T-helper 17 cell (primary cell): ENCODE results near the gene ARSB. TPM values are rescaled to one million over a fixed set of nuclear protein-coding genes. Genes with fewer than 3 reads are reported as not detected.
"Not testable (repeated sequence)": the region's sequence is repeated elsewhere in the genome, so short reads cannot be mapped to it uniquely, and the experiment has no call there.

Source experiments
- ATAC-seq: fragments of 150-1000 bp; cut with Tn5 transposase; 2 replicates; pipeline ENCODE4 v1.10.0; 2021; ENCODE audit warnings: mild to moderate bottlenecking, moderate library complexity
- DNase-seq, 3 donors: peaks; one replicate each; pipeline versions ENCODE4 v3.0.0 to v3.0.0-alpha.2; 2020 to 2021
- H3K9me3 ChIP-seq: one replicate; pipeline ENCODE4 v1.7.0; 2013; ENCODE audit warnings: low read length, mild to moderate bottlenecking; ENCODE audit not compliant: control insufficient read depth, poor library complexity, severe bottlenecking
- H3K27ac Mint-ChIP-seq: one replicate; pipeline ENCODE4 v1.8.0; 2022; ENCODE audit warnings: mild to moderate bottlenecking, moderate library complexity, mixed read lengths
- H3K27me3 Mint-ChIP-seq: one replicate; pipeline ENCODE4 v1.8.0; 2022; ENCODE audit warnings: mixed read lengths
- H3K36me3 Mint-ChIP-seq: one replicate; pipeline ENCODE4 v1.8.0; 2022; ENCODE audit warnings: low read depth, mixed read lengths
- H3K4me1 Mint-ChIP-seq: one replicate; pipeline ENCODE4 v1.8.0; 2022; ENCODE audit warnings: mild to moderate bottlenecking, mixed read lengths
- H3K4me3 Mint-ChIP-seq: one replicate; pipeline ENCODE4 v1.8.0; 2022; ENCODE audit warnings: mild to moderate bottlenecking, moderate library complexity, mixed read lengths
- total RNA-seq, 4 donors: library from RNA in 2 of 4; stranded (reverse) in 2 of 4; gene quantifications; one replicate each; pipeline ENCODE4 v1.2.3 and lab custom pipeline; 2022 to 2026

The ARSB gene
- total RNA-seq, 2 donors from 2014 or later = 8.3 to 8.6 TPM

DNA sequence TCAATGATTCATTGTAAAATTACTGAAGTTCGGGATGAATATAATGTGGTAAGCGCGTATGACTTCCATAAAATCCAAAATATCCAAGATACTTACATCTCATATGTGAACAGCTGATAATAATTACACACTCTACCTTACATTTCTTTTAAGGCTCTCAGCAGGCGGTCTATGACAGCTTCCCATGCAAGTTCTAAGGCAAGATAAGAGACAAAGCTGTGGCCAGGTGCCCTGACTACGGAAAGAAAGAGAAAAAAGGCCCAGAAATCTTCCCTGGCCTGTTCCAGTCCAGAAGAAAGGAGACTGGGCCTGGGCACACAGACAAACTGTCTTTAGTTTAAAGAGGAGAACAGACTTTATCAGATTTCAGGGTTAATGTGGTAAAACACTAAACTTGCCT is 69.1 kb downstream of the ARSB start:
- H3K9me3 ChIP-seq = no peaks in the 10 kb centered on the region
- DNase-seq (no peak), ATAC-seq (no peak)
- H3K27me3 Mint-ChIP-seq = no peaks in the 10 kb centered on the region
- peaks cover 2% of the 10 kb centered on the region for H3K4me1 Mint-ChIP-seq
- no peak overlapping the region for H3K27ac Mint-ChIP-seq
- H3K36me3 Mint-ChIP-seq = peaks cover 1% of the 10 kb centered on the region
- H3K4me3 Mint-ChIP-seq = no peak overlapping the region

DNA sequence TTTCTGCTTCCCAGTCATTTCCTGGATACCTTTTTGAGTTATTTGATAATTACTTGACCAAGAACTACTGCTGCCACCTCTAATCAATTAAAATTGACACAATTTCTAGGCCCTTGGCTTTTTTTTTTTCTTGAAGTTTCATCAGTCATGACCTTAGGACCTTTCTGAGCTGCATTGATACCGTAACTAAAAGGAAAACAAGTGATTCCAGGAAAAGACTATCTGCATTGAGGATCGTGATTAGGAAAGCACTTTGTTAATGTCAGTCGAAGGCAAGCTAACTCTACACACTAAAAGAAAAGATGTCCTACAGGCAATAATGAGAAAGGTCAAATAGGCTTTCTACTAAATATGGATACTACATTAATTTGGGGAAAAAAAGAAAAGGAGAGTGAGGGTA is 69.9 kb downstream of the ARSB start:
- DNase-seq (no peak), ATAC-seq (no peak)
- Mint-ChIP-seq H3K4me3 (no peak overlapping the region), H3K27ac (no peak overlapping the region), H3K4me1 (peaks cover 2% of the 10 kb centered on the region), H3K27me3 (no peaks in the 10 kb centered on the region), H3K36me3 (peaks cover 2% of the 10 kb centered on the region)
- H3K9me3 ChIP-seq = no peaks in the 10 kb centered on the region

DNA sequence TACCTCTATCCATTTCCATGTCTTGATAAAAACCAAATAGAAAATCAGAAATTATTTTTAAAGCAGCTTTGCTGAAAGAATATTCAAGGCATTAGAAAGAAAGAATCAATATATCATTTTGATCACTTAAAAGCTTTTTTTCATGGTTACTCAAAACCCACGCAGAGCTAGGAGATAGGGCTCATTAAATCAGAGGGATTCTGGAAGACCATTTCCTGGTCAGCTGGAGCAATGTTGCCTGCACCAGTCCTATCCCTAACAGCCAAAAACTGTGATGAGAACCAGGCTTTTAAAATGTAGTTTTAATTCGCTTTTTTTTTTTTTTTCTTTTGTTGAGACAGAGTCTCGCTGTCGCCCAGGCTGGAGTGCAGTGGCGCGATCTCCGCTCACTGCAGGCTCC is 72.3 kb downstream of the ARSB start:
- peaks cover 2% of the 10 kb centered on the region for H3K36me3 Mint-ChIP-seq
- H3K27me3 Mint-ChIP-seq = no peaks in the 10 kb centered on the region
- peaks cover 2% of the 10 kb centered on the region for H3K4me1 Mint-ChIP-seq
- no peak overlapping the region for H3K4me3 Mint-ChIP-seq
- no peaks in the 10 kb centered on the region for H3K9me3 ChIP-seq
- H3K27ac Mint-ChIP-seq = no peak overlapping the region
- no peak for ATAC-seq
- DNase-seq = no peak

DNA sequence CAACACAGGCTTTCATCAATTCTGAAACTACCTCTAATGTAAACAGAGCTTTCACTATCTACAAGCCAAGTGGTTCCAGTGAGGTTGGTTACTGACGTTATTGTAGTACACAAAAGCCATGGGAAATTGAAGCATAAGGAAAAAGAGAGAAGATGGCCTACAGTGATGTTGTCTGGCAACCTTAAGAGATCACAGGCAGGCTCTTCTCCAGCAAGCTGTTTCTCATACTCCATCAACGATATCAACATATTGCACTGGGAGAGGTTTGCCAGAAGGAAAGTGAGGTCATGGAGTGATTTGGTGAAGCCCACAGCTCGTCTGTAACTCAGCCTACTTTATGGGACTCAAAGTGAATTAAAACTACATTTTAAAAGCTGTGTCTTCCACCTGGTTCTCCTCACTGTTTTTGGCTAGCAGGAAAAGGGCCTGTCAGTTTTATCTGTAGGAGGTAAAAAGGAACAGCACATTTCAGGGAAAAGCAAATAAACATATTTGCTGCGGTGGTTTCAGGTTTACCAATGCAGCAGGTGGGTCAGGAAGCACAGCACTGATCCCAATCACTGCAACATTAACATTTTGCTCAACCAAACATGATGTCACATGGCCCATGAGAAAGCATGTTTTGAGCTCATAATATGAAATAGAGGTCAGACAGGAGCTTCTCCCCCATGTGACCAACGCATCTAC is 72.9 kb downstream of the ARSB start:
- H3K27me3 Mint-ChIP-seq = no peaks in the 10 kb centered on the region
- no peak for DNase-seq

DNA sequence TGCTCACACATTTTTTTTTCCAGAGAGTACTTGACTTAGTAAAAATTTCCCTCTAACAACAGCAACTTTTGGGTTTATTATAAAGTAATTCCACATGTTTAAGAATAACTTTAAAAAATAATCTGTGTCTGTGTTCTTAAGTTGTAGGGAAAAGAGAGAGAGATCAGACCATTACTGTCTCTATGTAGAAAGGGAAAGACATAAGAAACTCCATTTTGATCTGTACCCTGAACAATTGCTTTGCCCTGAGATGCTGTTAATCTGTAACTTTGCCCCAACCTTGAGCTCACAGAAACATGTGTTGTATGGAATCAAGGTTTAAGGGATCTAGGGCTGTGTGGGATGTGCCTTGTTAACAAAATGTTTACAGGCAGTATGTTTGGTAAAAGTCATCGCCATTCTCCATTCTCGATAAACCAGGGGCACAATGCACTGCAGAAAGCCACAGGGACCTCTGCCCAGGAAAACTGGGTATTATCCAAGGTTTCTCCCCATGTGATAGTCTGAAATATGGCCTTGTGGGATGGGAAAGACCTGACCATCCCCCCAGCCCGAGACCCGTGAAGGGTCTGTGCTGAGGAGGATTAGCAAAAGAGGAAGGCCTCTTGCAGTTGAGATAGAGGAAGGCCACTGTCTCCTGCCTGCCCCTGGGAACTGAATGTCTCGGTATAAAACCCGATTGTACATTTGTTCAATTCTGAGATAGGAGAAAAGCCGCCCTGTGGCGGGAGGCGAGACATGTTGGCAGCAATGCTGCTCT is 75.7 kb downstream of the ARSB start:
- ATAC-seq, H3K4me1 Mint-ChIP-seq, H3K36me3 Mint-ChIP-seq, H3K27ac Mint-ChIP-seq, H3K27me3 Mint-ChIP-seq, DNase-seq, H3K4me3 Mint-ChIP-seq, H3K9me3 ChIP-seq: not testable (repeated sequence)

More for the DNA sequence above, 72.9 kb downstream of the ARSB start:
- no peak for ATAC-seq
- no peak overlapping the region for H3K27ac Mint-ChIP-seq
- H3K4me1 Mint-ChIP-seq = peaks cover 4% of the 10 kb centered on the region
- peaks cover 2% of the 10 kb centered on the region for H3K36me3 Mint-ChIP-seq
- H3K9me3 ChIP-seq = no peaks in the 10 kb centered on the region
- no peak overlapping the region for H3K4me3 Mint-ChIP-seq

DNA sequence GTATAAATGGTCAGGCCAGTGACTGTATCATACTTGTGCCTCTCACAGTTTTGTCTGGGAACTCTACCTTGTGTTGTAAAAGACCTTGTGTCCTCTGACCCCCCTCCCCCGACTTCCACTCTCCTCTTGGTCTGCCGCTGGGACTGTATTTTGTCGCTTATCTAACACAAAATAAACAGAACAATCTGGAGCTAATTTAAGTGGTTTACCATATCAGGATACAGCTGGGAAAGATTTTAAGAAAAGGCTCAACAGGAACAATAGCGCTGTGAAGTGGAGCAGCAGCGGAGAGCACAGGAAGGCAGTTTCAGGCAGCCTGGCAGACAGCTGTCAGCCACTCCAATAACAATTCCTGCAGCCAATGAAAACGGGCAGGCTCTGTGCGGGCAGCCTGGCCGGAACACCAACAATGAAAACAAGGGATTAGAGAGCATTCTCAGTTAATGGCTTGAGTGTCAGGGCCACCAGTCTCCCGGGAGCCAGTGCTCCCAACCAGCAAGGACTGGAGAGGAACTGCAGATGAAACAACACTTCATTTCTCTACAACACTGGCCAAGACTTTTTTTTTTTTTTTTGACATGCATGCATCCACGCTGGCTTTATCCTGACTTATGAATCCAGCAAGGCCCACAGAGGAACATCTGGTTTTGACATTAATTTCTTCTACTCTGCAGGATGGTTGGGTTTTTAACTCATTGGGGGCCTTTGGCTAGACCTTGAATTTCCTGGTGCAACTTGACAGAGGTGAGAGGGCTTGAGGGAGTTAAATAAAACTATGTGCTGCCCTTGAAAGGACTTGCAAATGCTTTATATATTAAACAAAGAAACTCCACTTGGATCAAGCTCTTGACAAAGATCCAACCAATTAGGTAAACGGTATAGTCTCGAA is 76.7 kb downstream of the ARSB start:
- H3K4me1 Mint-ChIP-seq = peaks cover 4% of the 10 kb centered on the region
- ATAC-seq = no peak
- H3K4me3 Mint-ChIP-seq = no peak overlapping the region
- H3K36me3 Mint-ChIP-seq = peaks cover 4% of the 10 kb centered on the region
- no peaks in the 10 kb centered on the region for H3K27me3 Mint-ChIP-seq
- H3K9me3 ChIP-seq = no peaks in the 10 kb centered on the region
- H3K27ac Mint-ChIP-seq = no peak overlapping the region
- no peak for DNase-seq

DNA sequence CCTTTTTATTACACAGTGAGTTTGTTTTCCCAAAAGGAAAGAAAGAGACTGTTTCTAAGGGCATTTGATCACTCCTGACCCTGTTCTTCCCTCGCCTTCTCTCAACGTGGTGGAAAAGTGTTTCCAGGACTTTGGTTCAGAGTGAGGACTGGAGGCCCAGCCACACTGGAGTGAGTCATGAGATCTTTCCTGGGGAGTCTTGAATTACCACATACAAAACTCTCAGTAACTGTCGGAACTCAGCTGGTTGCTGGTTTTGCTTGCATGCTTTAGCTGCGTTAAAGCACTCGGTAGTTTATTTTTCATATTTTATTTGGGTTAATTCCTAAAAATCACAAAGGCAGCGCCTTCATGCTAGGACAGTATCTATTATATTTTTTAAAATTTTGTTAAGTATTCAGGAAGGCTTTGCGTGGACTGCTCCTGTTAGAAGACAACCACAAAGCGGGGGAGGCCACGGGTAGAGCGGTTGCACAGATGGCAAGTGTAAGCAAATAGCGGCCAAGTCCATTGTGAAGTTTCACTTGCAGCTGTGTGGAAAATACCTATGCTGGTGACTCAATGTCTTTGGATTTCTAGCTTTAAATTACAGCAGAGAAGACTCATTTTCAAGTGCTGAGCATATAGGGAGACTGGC is 77.7 kb downstream of the ARSB start:
- no peak for ATAC-seq
- H3K4me3 Mint-ChIP-seq = no peak overlapping the region
- H3K36me3 Mint-ChIP-seq = peaks cover 4% of the 10 kb centered on the region
- H3K27me3 Mint-ChIP-seq = no peaks in the 10 kb centered on the region
- no peak for DNase-seq
- no peaks in the 10 kb centered on the region for H3K9me3 ChIP-seq
- H3K4me1 Mint-ChIP-seq = peaks cover 4% of the 10 kb centered on the region
- H3K27ac Mint-ChIP-seq = no peak overlapping the region

DNA sequence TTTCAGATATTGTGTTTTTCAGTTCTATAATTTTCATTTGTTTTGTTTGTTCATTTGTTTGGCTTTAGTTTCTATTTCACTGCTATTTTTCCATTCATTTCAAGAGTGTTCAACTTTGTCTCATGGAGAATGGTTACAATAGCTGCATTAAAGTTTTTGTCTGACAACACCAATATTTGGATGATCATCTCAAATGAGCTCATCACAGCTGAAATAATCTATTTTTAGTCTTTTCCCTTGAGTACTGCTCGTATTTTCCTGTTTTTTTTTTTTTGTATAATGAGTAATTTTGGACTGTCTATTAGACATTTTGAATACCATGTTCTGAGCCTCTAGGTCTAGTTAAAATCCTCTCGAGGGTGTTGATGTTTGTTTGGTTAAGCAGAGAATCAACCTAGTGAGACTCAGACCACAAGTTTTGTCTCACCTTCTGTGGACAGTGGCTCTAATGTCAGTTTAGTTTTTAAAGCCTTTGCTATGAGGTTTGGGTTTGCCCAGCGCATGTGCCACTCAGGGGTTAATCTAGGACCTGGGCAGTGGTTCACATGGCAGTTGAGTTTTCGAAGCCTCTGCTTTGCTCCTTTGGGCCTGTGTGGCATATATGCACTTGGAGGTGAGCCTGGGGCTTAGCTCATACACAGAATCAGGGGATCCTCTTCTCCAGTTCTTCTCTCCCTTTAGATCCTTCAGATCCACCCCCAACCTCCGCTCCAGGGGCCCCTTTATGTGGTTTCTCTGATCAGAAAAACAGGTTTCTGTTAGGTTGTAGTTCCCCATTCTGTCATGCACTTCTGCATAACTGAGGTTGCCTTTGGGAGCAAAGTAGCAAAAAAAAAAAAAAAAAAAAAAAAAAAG is 79.8 kb downstream of the ARSB start:
- H3K27ac Mint-ChIP-seq = no peak overlapping the region
- no peaks in the 10 kb centered on the region for H3K27me3 Mint-ChIP-seq

DNA sequence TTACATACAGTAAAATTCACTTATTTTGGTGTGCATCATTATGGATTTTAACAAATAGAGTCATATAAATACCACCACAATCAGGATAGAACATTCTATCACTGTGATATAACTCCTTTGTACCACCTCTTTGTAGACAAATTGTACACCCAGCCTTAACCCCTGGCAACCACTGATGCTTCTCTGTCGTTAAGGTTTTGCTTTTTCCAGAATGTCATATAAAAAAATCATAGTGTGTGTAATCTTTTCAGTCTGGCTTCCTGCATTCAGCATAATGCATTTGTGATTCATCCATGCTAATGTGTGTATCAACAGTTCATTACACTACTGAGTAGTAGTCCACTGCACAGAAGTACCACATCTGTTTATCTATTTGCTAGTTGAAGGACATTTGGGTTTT is 81.2 kb downstream of the ARSB start:
- no peak overlapping the region for H3K4me3 Mint-ChIP-seq
- no peaks in the 10 kb centered on the region for H3K27me3 Mint-ChIP-seq
- no peaks in the 10 kb centered on the region for H3K9me3 ChIP-seq
- H3K27ac Mint-ChIP-seq = no peak overlapping the region
- no peak for ATAC-seq
- H3K36me3 Mint-ChIP-seq = peaks cover 2% of the 10 kb centered on the region
- DNase-seq = no peak
- peaks cover 2% of the 10 kb centered on the region for H3K4me1 Mint-ChIP-seq

More for the DNA sequence above, 79.8 kb downstream of the ARSB start:
- ATAC-seq (no peak), DNase-seq (no peak)
- Mint-ChIP-seq H3K36me3 (peaks cover 2% of the 10 kb centered on the region), H3K4me3 (no peak overlapping the region), H3K4me1 (peaks cover 2% of the 10 kb centered on the region)
- no peaks in the 10 kb centered on the region for H3K9me3 ChIP-seq

DNA sequence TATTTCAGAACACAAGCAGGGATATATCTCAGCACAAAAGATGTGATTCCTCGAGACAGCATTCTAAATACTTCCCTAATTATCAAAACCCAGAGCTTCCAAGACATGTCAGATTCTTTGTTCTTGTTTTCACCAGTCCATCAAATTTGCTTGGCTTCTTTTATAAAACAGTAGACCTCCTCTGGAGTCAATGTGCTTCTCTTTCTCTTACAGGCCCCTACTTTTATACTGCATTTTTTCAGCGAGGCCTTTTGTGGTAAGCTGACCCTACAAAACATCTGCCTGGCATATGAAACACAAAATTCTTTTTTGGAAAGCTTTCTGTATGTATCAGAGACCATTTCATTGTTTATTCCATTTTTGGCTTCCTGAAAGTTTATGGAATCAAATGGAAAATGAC is 81.8 kb downstream of the ARSB start:
- no peak for DNase-seq
- no peak overlapping the region for H3K27ac Mint-ChIP-seq
- ATAC-seq = no peak
- H3K4me1 Mint-ChIP-seq = peaks cover 2% of the 10 kb centered on the region
- H3K27me3 Mint-ChIP-seq = no peaks in the 10 kb centered on the region
- no peak overlapping the region for H3K4me3 Mint-ChIP-seq
- no peaks in the 10 kb centered on the region for H3K9me3 ChIP-seq
- peaks cover 2% of the 10 kb centered on the region for H3K36me3 Mint-ChIP-seq

DNA sequence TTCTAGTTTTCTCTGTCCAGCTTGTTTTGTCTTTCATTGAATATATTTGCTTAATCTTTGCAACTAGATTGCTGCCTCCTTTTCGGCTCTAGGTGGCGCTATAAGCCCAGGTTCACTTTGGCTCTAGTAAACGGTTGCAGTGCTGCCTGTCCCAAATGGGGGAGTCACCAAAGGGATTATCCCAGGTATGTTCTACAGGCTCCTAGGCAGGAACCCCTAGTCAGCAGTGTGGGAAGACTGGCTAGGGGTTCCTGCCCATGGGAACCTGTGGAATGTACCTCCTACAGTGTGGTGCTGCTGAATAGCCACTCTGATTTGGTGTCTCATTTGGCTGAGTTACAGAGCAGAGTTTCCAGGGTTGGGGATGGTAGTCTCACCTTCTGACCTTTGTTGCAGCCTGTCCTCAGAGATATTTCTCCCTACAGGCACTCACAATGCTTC is 85.2 kb downstream of the ARSB start:
- no peaks in the 10 kb centered on the region for H3K9me3 ChIP-seq
- H3K4me3 Mint-ChIP-seq = no peak overlapping the region
- H3K27me3 Mint-ChIP-seq = no peaks in the 10 kb centered on the region
- H3K27ac Mint-ChIP-seq = no peak overlapping the region
- no peak for ATAC-seq
- peaks cover 4% of the 10 kb centered on the region for H3K36me3 Mint-ChIP-seq
- no peak for DNase-seq
- H3K4me1 Mint-ChIP-seq = no peaks in the 10 kb centered on the region

DNA sequence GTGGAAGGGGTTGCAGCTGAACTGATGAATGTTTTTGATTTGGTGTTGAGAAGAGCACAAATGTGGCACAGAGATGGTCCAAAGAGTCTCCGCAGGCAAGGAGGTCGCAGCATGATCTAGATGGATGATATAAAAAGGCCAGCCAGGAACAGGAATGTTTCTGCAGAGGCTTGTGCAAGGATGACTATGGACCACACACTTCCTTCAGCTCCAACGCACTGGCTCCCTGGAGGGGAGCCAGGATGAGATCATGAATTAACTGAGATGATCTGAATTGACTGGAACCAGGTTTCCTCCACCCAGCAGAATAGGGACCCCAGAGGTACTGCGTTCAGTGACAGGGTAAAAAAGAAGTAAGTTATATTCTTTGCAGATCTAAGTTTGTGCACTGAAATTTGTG is 89.0 kb downstream of the ARSB start:
- Mint-ChIP-seq H3K36me3 (peaks cover 6% of the 10 kb centered on the region), H3K27ac (no peak overlapping the region), H3K27me3 (no peaks in the 10 kb centered on the region), H3K4me1 (peaks cover 3% of the 10 kb centered on the region), H3K4me3 (no peak overlapping the region)
- DNase-seq (no peak), ATAC-seq (no peak)
- no peaks in the 10 kb centered on the region for H3K9me3 ChIP-seq
